ENCODE results near the gene EXO1.

DNA sequence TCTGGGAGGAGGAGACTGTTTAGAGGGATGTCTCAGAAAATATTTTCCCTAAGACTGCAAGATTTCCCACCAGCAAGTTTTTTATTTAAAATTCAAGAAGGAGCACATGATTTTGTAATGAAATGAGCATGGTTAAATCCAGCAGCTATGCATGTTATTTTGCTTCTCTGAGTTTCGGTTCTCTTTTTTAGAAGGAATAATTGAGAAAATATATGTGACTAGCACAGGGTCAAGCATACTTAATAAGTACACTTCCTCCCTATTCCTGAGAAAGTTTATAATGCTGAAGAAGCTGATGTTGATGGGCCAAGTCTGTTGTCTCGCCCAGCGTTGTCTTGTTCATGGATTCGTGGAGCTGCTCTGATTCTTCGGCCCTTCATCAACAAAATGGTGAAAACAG, 51.2 kb downstream of the EXO1 start:
- TF ChIP-seq, protein P1, sequence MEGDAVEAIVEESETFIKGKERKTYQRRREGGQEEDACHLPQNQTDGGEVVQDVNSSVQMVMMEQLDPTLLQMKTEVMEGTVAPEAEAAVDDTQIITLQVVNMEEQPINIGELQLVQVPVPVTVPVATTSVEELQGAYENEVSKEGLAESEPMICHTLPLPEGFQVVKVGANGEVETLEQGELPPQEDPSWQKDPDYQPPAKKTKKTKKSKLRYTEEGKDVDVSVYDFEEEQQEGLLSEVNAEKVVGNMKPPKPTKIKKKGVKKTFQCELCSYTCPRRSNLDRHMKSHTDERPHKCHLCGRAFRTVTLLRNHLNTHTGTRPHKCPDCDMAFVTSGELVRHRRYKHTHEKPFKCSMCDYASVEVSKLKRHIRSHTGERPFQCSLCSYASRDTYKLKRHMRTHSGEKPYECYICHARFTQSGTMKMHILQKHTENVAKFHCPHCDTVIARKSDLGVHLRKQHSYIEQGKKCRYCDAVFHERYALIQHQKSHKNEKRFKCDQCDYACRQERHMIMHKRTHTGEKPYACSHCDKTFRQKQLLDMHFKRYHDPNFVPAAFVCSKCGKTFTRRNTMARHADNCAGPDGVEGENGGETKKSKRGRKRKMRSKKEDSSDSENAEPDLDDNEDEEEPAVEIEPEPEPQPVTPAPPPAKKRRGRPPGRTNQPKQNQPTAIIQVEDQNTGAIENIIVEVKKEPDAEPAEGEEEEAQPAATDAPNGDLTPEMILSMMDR (IDR thresholded peaks at IDR 0.05) = no peak
- no peak for TF ChIP-seq IRF1 (CRISPR knock-in tag; IDR thresholded peaks at IDR 0.05)
- TF ChIP-seq ESRRA (CRISPR knock-in tag; IDR thresholded peaks at IDR 0.05; ENCODE audit: borderline replicate concordance) = no peak
- TF ChIP-seq ELF4 (CRISPR knock-in tag; IDR thresholded peaks at IDR 0.05; ENCODE audit: low read depth) = no peak
- TF ChIP-seq NFE2L1 (CRISPR knock-in tag; IDR thresholded peaks at IDR 0.05) = no peak
- TF ChIP-seq MAX (CRISPR knock-in tag; IDR thresholded peaks at IDR 0.05) = no peak
- TF ChIP-seq NR1H2 (CRISPR knock-in tag; IDR thresholded peaks at IDR 0.05) = no peak
- no peak for TF ChIP-seq ZMAT4 (CRISPR knock-in tag; IDR thresholded peaks at IDR 0.05)
- no peak for TF ChIP-seq FOXK1 (CRISPR knock-in tag; IDR thresholded peaks at IDR 0.05)
- TF ChIP-seq, protein P2, sequence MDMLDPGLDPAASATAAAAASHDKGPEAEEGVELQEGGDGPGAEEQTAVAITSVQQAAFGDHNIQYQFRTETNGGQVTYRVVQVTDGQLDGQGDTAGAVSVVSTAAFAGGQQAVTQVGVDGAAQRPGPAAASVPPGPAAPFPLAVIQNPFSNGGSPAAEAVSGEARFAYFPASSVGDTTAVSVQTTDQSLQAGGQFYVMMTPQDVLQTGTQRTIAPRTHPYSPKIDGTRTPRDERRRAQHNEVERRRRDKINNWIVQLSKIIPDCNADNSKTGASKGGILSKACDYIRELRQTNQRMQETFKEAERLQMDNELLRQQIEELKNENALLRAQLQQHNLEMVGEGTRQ (CRISPR knock-in tag; IDR thresholded peaks at IDR 0.05) = no peak
- TF ChIP-seq KAT7 (CRISPR knock-in tag; IDR thresholded peaks at IDR 0.05; ENCODE audit: borderline replicate concordance) = no peak
- no peak for TF ChIP-seq ZBTB43 (CRISPR knock-in tag; IDR thresholded peaks at IDR 0.05)
